Cardiac muscle cell (in vitro differentiated cells and primary cell): Measurements from ENCODE around the gene DNAI2. TPM values are rescaled to one million over a fixed set of nuclear protein-coding genes. Genes with fewer than 3 reads are reported as not detected.

Source experiments
- DNase-seq, 2 donors: peaks; one replicate each; pipeline versions ENCODE4 v3.0.0 to v3.0.0-alpha.2; 2010 to 2017; ENCODE audit warnings: low read depth in 1 of 2, low spot score in 1 of 2
- H3K27ac ChIP-seq: fragments of 200-600 bp; sonication (generic); 2 replicates; pipeline ENCODE4 v1.5.1; 2016
- H3K27me3 ChIP-seq: fragments of 200-600 bp; sonication (generic); 2 replicates; pipeline ENCODE4 v1.6.0; 2016; ENCODE audit warnings: control low read depth
- H3K36me3 ChIP-seq: fragments of 200-600 bp; sonication (generic); 2 replicates; pipeline ENCODE4 v1.5.1; 2016; ENCODE audit warnings: control low read depth
- H3K4me1 ChIP-seq: fragments of 200-600 bp; sonication (generic); 2 replicates; pipeline ENCODE4 v1.8.1; 2017; ENCODE audit warnings: low read depth, mild to moderate bottlenecking, mixed run types
- H3K4me3 ChIP-seq: fragments of 200-600 bp; sonication (generic); 2 replicates; pipeline ENCODE4 v1.5.1; 2016; ENCODE audit warnings: mild to moderate bottlenecking
- H3K9me3 ChIP-seq: fragments of 200-600 bp; sonication (generic); 2 replicates; pipeline ENCODE4 v1.5.1; 2017; ENCODE audit warnings: low read depth, mild to moderate bottlenecking, control low read depth
- polyA plus RNA-seq: library from polyadenylated mRNA; unstranded; fragments of >200 nt; fragmentation: Nextera tagmentation; extraction: Ambion mirVana; gene quantifications from 2 replicates; pipeline ENCODE4 v1.2.1, GENCODE V29; 2016
- total RNA-seq: library from RNA; depleted of rRNA; stranded (reverse); fragments of >200 nt; gene quantifications from 2 replicates; pipeline ENCODE4 v1.2.3, GENCODE V29; 2016
- TF ChIP-seq, protein P1 (sequence below): IDR thresholded peaks from 2 replicates; pipeline ENCODE4 v1.5.1; 2012; ENCODE audit warnings: low read depth, mild to moderate bottlenecking, low read length

The DNAI2 gene
- total and polyA plus RNA-seq, 2 experiments from 2014 or later, result not detected

DNA sequence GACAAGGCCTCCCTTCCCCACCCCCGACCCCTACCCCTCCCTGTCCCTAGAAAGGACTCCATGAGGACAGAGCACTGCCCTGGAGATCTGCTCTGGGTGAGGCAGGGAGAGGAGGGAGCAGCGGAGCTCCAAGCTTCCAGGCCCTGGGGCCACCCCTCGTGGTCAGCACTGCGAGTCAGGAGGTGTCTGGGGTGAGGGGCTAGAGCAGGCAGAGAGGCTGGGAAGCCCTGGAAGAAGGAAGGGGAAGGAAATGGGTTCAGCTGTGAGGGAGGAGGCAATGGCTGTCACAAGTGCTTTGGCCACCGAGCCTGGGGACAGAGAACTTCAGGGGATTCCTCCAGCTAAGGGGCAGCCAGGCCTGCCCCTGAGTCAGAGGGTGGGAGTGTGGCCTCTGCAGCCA lies 28.2 kb upstream of the DNAI2 start:
- no peak for DNase-seq
- Histone ChIP-seq H3K4me1 (peaks cover 3% of the 10 kb centered on the region), H3K4me3 (no peak overlapping the region), H3K9me3 (no peaks in the 10 kb centered on the region), H3K36me3 (no peaks in the 10 kb centered on the region), H3K27ac (no peak overlapping the region), H3K27me3 (no peaks in the 10 kb centered on the region)
- TF ChIP-seq, protein P1, sequence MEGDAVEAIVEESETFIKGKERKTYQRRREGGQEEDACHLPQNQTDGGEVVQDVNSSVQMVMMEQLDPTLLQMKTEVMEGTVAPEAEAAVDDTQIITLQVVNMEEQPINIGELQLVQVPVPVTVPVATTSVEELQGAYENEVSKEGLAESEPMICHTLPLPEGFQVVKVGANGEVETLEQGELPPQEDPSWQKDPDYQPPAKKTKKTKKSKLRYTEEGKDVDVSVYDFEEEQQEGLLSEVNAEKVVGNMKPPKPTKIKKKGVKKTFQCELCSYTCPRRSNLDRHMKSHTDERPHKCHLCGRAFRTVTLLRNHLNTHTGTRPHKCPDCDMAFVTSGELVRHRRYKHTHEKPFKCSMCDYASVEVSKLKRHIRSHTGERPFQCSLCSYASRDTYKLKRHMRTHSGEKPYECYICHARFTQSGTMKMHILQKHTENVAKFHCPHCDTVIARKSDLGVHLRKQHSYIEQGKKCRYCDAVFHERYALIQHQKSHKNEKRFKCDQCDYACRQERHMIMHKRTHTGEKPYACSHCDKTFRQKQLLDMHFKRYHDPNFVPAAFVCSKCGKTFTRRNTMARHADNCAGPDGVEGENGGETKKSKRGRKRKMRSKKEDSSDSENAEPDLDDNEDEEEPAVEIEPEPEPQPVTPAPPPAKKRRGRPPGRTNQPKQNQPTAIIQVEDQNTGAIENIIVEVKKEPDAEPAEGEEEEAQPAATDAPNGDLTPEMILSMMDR, result no peak

DNA sequence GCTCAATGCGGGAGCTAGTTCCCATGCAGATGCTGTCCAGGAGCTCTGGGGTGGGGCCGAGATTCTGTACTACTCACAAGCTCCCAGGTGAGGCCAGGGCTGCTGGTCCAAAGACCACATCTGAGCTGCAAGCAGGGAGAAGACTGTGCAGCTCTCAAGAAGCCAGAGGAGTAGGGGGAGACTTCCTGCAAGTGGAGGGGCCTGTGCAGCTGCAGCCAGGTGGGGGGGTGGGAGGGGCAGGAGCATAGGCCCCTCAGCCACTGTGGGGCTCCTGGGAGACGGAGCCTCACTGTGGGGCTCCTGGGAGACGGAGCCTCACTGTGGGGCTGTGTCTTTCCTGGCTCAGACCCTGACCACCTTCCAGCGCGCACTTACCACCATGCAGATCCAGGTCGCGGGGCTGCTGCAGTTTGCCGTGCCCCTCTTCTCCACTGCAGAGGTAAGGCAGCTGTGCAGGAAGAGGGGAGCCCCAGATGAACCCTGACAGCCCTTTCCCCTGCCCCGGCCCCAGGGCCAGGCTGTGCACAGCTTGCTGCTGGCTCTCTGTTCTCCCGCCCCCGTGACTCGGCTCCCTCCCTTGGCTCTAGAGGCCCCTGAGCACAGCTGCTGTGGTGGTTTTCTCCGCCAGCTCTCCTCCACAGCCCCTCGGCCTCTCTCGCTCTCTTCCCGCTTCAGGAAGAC lies 24.3 kb upstream of the DNAI2 start:
- DNase-seq, result no peak

DNA sequence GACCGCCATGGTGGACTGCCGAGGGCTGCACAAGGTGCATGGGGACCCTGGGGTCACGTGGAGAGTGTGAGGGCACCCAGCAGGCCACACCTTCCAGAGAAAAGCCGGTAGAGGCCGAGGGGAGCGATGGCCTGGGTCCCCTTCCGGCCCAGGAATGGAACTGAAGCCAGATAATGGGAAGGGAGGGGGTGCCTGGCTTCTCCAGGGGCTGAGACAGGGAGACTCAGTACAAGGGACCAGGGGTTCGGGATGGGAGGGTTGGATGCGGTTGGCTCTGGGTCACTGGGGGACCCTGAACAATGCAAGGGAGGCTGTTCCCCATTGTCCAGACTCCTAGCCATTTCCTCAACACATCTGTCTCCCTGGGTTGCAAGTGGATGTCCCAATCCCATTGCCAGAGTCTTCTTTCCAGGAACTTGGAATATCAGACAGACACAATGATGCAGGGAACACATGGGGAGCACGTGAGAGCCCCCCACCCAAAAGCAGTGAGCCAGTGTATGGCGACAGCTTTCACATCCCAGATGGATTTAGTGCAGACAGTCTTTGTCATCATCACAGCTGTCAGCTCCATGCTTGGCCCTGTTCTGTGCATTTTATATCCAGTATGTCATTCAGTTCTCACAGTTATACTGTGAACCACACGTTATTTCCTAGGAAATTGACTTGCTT lies 23.6 kb upstream of the DNAI2 start:
- H3K9me3 ChIP-seq, result no peaks in the 10 kb centered on the region
- no peaks in the 10 kb centered on the region for H3K36me3 ChIP-seq
- H3K27ac ChIP-seq, result no peak overlapping the region
- H3K4me1 ChIP-seq, result peaks cover 3% of the 10 kb centered on the region
- TF ChIP-seq, protein P1, result no peak
- no peak for DNase-seq
- no peak overlapping the region for H3K4me3 ChIP-seq
- no peaks in the 10 kb centered on the region for H3K27me3 ChIP-seq

More for the DNA sequence above, 24.3 kb upstream of the DNAI2 start:
- H3K4me3 ChIP-seq, result no peak overlapping the region
- H3K27ac ChIP-seq, result no peak overlapping the region
- H3K4me1 ChIP-seq, result peaks cover 3% of the 10 kb centered on the region
- H3K27me3 ChIP-seq, result no peaks in the 10 kb centered on the region
- H3K9me3 ChIP-seq, result no peaks in the 10 kb centered on the region
- H3K36me3 ChIP-seq, result no peaks in the 10 kb centered on the region
- TF ChIP-seq, protein P1, result no peak

DNA sequence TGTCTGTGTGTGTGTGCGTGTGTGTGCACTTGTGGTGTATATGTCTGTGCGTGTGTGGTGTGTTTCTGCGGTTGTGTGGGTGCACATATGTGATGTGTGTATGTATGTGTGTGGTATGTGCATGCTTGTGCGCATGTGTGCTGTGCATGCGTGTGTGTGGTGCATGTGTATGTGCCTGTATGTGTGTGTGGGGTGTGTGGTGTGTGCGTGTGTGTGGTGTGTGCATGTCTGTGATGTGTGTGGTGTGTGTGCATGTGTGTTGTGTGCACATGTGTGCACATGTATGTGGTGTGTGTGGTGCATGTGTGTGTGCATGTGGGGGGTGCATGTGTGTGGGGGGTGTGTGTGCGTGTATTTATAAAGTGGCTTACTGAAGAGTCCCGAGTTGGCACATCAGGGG lies 23.0 kb upstream of the DNAI2 start:
- Histone ChIP-seq H3K36me3 (no peaks in the 10 kb centered on the region), H3K27ac (no peak overlapping the region), H3K9me3 (no peaks in the 10 kb centered on the region), H3K4me3 (no peak overlapping the region), H3K27me3 (no peaks in the 10 kb centered on the region), H3K4me1 (no peaks in the 10 kb centered on the region)
- DNase-seq, result no peak
- TF ChIP-seq, protein P1, result no peak

DNA sequence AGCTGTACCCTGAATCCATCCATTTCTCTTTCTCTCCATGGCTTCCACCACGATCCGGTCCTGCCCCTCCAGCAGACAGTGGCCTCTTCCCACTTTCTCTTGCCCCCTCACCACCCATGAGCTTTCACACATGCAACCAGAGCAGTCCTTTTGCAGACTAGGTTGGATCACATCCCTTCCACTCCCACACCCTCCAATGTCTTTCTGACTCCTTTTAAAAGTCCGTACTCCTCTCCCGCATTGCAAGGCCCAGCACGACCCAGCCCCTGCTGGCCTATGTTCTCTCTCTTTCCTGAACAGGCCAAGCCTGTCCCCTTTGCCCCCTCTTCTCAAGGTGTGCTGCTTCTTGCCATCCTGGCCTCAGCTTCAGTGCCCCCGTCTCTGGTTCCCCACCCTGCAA lies 22.5 kb upstream of the DNAI2 start:
- no peak overlapping the region for H3K4me3 ChIP-seq
- TF ChIP-seq, protein P1, result no peak
- no peaks in the 10 kb centered on the region for H3K27me3 ChIP-seq
- H3K27ac ChIP-seq, result no peak overlapping the region
- DNase-seq, result no peak
- no peaks in the 10 kb centered on the region for H3K9me3 ChIP-seq
- no peaks in the 10 kb centered on the region for H3K4me1 ChIP-seq
- H3K36me3 ChIP-seq, result no peaks in the 10 kb centered on the region
